ENCODE data around the gene ALS2.
"Not testable (repeated sequence)": the region's sequence is repeated elsewhere in the genome, so short reads cannot be mapped to it uniquely, and the experiment has no call there.

ALS2 gene

GRCh38 chr2:201699416-201699815 lies 81.3 kb downstream of the ALS2 start:
- no peak for TF ChIP-seq ZNF274 (IDR thresholded peaks at IDR 0.05; ENCODE audit: low read depth, low read length)
- H3K4me3 ChIP-seq (ENCODE audit: low read length) = no peak overlapping the region

GRCh38 chr2:201698588-201699226 lies 82.0 kb downstream of the ALS2 start, which contains the start of gene MPP4:
Gene MPP4 (minus strand): TSS chr2:201698644. CDS start chr2:201693954, 4,690 bp downstream.
- no peak for TF ChIP-seq ZNF274 (IDR thresholded peaks at IDR 0.05; ENCODE audit: low read depth, low read length)
- H3K4me3 ChIP-seq (ENCODE audit: low read length) = no peak within 1 kb of the TSS

- TF ChIP-seq ZNF274 (IDR thresholded peaks at IDR 0.05; ENCODE audit: low read depth, low read length) = no peak
- no peak overlapping the region for H3K4me3 ChIP-seq (ENCODE audit: low read length)
Measured at GRCh38 chr2:201697899-201698298, 82.8 kb downstream of the ALS2 start.

DNA sequence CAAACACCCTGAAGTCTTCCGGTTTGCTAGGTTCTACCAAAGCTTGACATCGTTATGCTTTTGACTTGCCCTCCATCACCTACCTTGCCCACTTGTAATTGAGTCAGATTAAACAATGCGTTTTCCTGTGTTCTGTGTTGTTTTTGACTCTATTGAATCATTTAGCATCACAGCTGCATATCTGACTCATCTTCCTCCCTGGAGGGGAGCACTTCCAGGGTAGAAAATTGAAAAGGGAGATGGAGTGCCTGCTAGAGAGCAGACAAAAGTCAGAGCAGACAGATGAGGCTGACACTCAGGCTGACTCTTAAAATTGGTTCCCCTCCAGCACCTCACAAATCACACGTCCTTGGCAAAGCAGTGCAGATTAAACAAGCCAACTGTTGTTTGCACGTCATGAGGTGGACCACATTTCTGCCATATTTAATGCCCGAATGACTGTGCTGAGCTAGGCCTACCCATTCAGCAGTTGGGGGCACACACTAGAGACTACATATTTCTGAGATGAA lies 84.5 kb downstream of the ALS2 start:
- no peak overlapping the region for H3K4me3 ChIP-seq (ENCODE audit: low read length)
- no peak for TF ChIP-seq ZNF274 (IDR thresholded peaks at IDR 0.05; ENCODE audit: low read depth, low read length)

GRCh38 chr2:201685156-201685555 lies 95.6 kb downstream of the ALS2 start:
- H3K4me3 ChIP-seq (ENCODE audit: low read length) = no peak overlapping the region
- no peak for TF ChIP-seq ZNF274 (IDR thresholded peaks at IDR 0.05; ENCODE audit: low read depth, low read length)

DNA sequence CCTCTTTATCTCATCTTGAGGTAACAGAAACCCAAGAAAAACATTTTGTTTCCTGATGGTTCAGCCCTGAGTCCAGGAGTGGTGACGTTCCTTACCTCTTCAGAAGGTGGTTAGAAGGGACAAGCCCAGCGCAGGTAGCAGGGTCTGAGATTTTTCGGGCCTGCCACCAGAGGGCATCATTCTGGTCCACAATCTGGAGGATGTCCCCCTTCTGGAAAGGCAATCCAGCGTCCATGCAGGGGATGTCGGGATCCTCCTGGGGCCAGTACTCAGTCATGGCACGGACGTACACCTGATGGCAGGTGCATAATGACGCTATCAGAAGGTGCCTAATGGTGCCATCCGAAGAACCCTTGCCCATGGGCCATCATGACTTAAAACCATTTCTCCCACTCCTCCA lies 100.0 kb downstream of the ALS2 start:
- no peak for TF ChIP-seq ZNF274 (IDR thresholded peaks at IDR 0.05; ENCODE audit: low read depth, low read length)
- H3K4me3 ChIP-seq (ENCODE audit: low read length) = no peak overlapping the region

DNA sequence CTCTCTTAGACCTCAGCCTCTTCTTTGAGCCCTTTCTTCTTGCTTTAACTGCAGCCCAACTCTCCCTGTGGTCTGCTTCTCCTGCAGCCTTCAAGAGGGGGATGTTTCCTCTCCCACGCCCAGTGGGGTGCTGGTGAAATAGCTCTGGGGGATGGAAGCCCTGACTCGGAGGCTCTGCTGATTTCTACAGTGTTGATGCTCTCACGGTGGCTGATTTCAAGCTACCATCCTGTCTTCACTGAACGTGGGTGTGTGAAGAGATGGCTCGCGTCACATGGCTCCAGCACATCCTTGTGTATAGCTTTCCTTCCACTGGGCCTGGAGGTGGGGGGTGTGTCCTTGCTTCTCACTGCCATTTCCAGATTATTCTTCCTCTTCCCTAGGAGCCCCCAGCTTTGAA lies 102.3 kb downstream of the ALS2 start:
- H3K4me3 ChIP-seq (ENCODE audit: low read length) = no peak overlapping the region
- TF ChIP-seq ZNF274 (IDR thresholded peaks at IDR 0.05; ENCODE audit: low read depth, low read length) = no peak

- H3K4me3 ChIP-seq (ENCODE audit: low read length) = no peak overlapping the region
- TF ChIP-seq ZNF274 (IDR thresholded peaks at IDR 0.05; ENCODE audit: low read depth, low read length) = no peak
Measured at GRCh38 chr2:201675454-201675853, 105.3 kb downstream of the ALS2 start.

DNA sequence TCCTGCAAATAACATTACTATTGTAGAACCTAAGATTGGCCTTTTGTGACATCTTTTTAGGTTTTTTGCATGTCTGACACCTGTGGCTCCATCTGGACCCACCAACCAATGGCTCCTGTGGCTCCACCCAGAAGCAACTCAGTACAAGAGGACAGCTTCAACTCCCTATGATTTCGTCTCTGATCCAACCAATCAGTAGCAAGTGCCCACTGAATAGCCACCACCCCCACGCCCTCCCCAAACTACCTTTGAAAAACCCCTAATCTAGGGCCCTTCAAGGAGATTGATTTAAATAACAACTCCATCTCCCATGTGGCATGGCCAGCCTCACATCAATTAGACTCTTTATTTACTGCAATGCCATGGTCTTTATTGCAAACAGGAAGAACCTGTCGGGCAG lies 105.9 kb downstream of the ALS2 start:
- no peak overlapping the region for H3K4me3 ChIP-seq (ENCODE audit: low read length)
- TF ChIP-seq ZNF274 (IDR thresholded peaks at IDR 0.05; ENCODE audit: low read depth, low read length) = no peak

GRCh38 chr2:201674298-201674697 lies 106.4 kb downstream of the ALS2 start:
- TF ChIP-seq ZNF274 (IDR thresholded peaks at IDR 0.05; ENCODE audit: low read depth, low read length) = no peak
- H3K4me3 ChIP-seq (ENCODE audit: low read length) = no peak overlapping the region

GRCh38 chr2:201673546-201673945 lies 107.2 kb downstream of the ALS2 start:
- H3K4me3 ChIP-seq (ENCODE audit: low read length) = no peak overlapping the region
- no peak for TF ChIP-seq ZNF274 (IDR thresholded peaks at IDR 0.05; ENCODE audit: low read depth, low read length)

DNA sequence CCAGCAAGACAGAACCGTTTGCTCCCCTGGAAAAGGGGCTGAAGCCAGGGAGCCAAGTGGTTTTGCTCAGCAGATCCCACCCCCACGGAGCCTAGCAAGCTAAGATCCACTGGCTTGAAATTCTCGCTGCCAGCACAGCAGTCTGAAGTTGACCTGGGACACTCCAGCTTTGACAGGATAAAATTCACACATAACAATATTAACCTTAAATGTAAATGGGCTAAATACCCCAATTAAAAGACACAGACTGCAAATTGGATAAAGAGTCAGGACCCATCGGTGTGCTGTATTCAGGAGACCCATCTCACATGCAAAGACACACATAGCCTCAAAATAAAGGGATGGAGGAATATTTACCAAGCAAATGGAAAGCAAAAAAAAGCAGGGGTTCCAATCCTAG lies 109.5 kb downstream of the ALS2 start:
- H3K4me3 ChIP-seq (ENCODE audit: low read length) = not testable (repeated sequence)

- TF ChIP-seq ZNF274 (IDR thresholded peaks at IDR 0.05; ENCODE audit: low read depth, low read length) = no peak
- H3K4me3 ChIP-seq (ENCODE audit: low read length) = no peak overlapping the region
Measured at GRCh38 chr2:201669865-201670264, 110.9 kb downstream of the ALS2 start.

- H3K4me3 ChIP-seq (ENCODE audit: low read length) = no peak overlapping the region
- TF ChIP-seq ZNF274 (IDR thresholded peaks at IDR 0.05; ENCODE audit: low read depth, low read length) = no peak
Measured at GRCh38 chr2:201668402-201668910, 112.3 kb downstream of the ALS2 start.

GRCh38 chr2:201664334-201664733 lies 116.4 kb downstream of the ALS2 start:
- no peak for TF ChIP-seq ZNF274 (IDR thresholded peaks at IDR 0.05; ENCODE audit: low read depth, low read length)
- H3K4me3 ChIP-seq (ENCODE audit: low read length) = no peak overlapping the region

DNA sequence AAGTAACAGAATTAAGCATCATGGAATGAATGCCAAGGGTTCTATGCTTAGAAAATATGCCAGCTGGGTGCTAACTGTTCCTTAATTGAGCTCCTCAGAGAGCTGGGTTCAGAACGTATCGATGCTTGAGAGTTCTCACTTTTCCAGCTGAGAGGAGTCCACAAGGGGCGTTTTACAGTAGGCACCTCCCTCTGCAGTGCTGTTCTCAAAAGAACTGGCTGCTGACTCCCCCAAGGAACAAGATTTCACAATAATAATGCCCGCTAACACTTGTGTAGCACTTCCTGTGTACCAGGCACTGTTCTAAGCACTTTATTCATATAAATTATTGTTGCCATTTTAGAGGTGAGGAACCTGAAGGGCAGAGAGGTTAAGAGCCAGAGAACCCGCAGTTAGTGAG lies 119.4 kb downstream of the ALS2 start:
- TF ChIP-seq ZNF274 (IDR thresholded peaks at IDR 0.05; ENCODE audit: low read depth, low read length) = no peak
- H3K4me3 ChIP-seq (ENCODE audit: low read length) = no peak overlapping the region

Measured in GM08714 (cell line).